Cardiac muscle cell (in vitro differentiated cells and primary cell): ENCODE measurements around the gene ANKRD40. TPM values are rescaled to one million over a fixed set of nuclear protein-coding genes. Genes with fewer than 3 reads are reported as not detected.

Experiments
- DNase-seq, 2 donors: peaks; one replicate each; pipeline versions ENCODE4 v3.0.0 to v3.0.0-alpha.2; 2010 to 2017; ENCODE audit warnings: low read depth in 1 of 2, low spot score in 1 of 2
- H3K27ac ChIP-seq: fragments of 200-600 bp; sonication (generic); 2 replicates; pipeline ENCODE4 v1.5.1; 2016
- H3K27me3 ChIP-seq: fragments of 200-600 bp; sonication (generic); 2 replicates; pipeline ENCODE4 v1.6.0; 2016; ENCODE audit warnings: control low read depth
- H3K36me3 ChIP-seq: fragments of 200-600 bp; sonication (generic); 2 replicates; pipeline ENCODE4 v1.5.1; 2016; ENCODE audit warnings: control low read depth
- H3K4me1 ChIP-seq: fragments of 200-600 bp; sonication (generic); 2 replicates; pipeline ENCODE4 v1.8.1; 2017; ENCODE audit warnings: low read depth, mild to moderate bottlenecking, mixed run types
- H3K4me3 ChIP-seq: fragments of 200-600 bp; sonication (generic); 2 replicates; pipeline ENCODE4 v1.5.1; 2016; ENCODE audit warnings: mild to moderate bottlenecking
- H3K9me3 ChIP-seq: fragments of 200-600 bp; sonication (generic); 2 replicates; pipeline ENCODE4 v1.5.1; 2017; ENCODE audit warnings: low read depth, mild to moderate bottlenecking, control low read depth
- polyA plus RNA-seq: library from polyadenylated mRNA; unstranded; fragments of >200 nt; fragmentation: Nextera tagmentation; extraction: Ambion mirVana; gene quantifications from 2 replicates; pipeline ENCODE4 v1.2.1, GENCODE V29; 2016
- total RNA-seq: library from RNA; depleted of rRNA; stranded (reverse); fragments of >200 nt; gene quantifications from 2 replicates; pipeline ENCODE4 v1.2.3, GENCODE V29; 2016
- TF ChIP-seq, protein P1 (sequence below): IDR thresholded peaks from 2 replicates; pipeline ENCODE4 v1.5.1; 2012; ENCODE audit warnings: low read depth, mild to moderate bottlenecking, low read length

Gene ANKRD40
- total and polyA plus RNA-seq, 2 experiments from 2014 or later = 12.3 to 23.6 TPM

DNA sequence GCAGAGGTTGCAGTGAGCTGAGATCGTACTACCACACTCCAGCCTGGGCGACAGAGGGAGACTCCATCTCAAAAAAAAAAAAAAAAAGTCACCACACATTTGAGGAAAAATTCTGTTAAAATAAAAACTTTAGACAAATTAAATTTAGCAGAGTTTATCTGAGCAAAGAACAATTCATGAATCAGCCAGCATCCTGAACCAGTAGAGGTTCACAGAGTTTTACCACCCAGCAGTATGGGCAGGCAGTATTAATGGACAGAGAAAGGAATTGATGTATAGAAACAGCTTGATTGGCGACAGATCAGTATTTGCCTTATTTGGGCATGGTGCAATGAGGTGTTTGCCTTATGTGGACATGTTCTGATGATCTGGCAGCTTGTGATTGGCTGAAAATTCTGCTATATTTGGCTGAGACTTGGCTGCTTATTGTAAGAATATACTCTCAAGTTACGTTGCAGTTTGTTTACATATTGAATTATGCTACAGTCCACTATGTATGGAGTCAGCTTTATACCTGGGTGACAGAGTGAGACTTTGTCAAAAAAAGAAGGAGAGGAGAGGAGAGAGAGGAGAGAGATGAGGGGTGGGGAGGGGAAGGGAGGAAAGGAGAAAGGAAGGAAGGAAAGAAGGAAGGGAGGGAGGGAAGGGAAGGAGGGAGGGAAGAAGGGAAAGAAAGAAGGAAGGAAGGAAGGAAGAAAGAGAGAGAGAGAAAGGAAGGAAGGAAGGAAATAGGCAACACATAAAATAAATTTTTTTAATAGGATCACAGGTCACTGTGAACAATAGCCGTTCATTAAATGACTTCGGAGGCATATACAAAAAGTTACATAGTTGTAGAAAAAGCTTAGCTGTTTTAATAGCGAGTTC, 58.4 kb downstream of the ANKRD40 start:
- no peaks in the 10 kb centered on the region for H3K36me3 ChIP-seq
- no peak overlapping the region for H3K4me3 ChIP-seq
- DNase-seq = no peak
- no peak overlapping the region for H3K27ac ChIP-seq
- H3K27me3 ChIP-seq = no peaks in the 10 kb centered on the region
- peaks cover 3% of the 10 kb centered on the region for H3K9me3 ChIP-seq
- TF ChIP-seq, protein P1, sequence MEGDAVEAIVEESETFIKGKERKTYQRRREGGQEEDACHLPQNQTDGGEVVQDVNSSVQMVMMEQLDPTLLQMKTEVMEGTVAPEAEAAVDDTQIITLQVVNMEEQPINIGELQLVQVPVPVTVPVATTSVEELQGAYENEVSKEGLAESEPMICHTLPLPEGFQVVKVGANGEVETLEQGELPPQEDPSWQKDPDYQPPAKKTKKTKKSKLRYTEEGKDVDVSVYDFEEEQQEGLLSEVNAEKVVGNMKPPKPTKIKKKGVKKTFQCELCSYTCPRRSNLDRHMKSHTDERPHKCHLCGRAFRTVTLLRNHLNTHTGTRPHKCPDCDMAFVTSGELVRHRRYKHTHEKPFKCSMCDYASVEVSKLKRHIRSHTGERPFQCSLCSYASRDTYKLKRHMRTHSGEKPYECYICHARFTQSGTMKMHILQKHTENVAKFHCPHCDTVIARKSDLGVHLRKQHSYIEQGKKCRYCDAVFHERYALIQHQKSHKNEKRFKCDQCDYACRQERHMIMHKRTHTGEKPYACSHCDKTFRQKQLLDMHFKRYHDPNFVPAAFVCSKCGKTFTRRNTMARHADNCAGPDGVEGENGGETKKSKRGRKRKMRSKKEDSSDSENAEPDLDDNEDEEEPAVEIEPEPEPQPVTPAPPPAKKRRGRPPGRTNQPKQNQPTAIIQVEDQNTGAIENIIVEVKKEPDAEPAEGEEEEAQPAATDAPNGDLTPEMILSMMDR = no peak
- no peaks in the 10 kb centered on the region for H3K4me1 ChIP-seq

DNA sequence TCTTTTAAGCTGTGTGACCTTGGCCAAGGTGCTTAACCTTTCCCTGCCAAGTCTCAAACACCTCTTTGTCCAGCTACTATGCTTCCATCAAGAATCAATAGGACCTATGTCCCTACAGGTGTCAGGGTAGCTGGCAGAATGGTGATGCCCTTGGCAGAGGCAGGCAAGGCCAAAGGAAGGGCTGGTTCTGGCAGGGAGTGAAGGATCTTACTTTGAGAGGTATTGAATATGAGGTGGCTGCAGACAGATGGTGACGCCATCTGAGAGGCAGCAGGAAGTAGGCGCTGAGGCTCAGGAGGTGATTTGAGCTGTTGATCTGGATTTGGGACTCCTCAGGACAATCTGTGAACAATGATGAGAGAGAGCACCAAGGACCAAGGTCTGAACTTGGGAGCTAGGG, 60.5 kb downstream of the ANKRD40 start:
- no peaks in the 10 kb centered on the region for H3K27me3 ChIP-seq
- H3K36me3 ChIP-seq = no peaks in the 10 kb centered on the region
- no peak for DNase-seq
- TF ChIP-seq, protein P1 = no peak
- H3K4me1 ChIP-seq = no peaks in the 10 kb centered on the region
- no peaks in the 10 kb centered on the region for H3K9me3 ChIP-seq
- no peak overlapping the region for H3K27ac ChIP-seq
- no peak overlapping the region for H3K4me3 ChIP-seq

DNA sequence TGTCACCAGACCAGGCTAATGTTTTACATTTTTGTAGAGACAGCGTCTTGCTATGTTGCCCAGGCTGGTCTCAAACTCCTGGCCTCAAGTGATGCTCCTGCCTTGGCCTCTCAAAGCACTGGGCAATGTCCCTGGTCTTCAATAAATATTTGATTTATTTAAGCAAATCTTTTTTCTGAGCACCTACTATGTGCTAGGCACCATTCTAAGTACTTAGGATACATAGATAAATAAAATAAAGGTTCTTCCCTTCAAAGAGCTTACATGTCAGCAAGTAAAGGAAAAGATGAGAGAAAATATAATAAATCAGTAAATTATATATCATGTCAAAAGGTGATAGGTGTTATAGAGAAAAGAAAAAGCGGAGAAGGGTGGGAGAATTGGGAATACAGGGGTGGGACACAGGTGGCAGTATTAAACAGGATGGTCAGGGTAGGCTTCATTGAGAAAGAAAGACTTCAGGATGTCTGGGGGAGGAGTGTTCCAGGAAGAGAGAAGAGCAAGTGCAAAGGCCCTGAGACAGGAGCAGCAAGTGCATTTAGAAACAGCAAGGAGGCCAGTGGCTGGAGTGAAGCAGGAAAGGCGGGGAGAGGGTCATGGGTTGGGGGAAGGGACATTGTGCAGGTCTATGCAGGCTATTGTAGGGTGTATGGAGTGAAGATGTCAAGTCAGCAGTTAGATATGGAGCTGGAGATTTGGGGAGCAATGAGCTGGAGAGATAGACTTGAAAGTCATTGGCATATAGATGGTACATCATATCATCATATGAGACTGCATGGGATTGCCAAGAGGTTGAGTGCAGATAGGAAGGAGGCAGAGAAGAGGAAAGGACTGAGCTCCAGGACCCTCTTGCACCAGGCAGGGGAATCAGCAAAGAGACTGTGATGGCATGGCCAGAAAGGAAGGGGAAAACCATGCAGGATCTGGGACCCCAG, 61.7 kb downstream of the ANKRD40 start:
- Histone ChIP-seq H3K27me3 (no peaks in the 10 kb centered on the region), H3K27ac (no peak overlapping the region), H3K36me3 (no peaks in the 10 kb centered on the region), H3K9me3 (no peaks in the 10 kb centered on the region), H3K4me1 (no peaks in the 10 kb centered on the region), H3K4me3 (no peak overlapping the region)
- no peak for DNase-seq
- TF ChIP-seq, protein P1 = no peak

Other genes starting within 250 kb of the ANKRD40 start
- 0.11 TPM in 1 of 2 replicates, not detected in the other for gene CHAD, start 239.0 kb downstream of the ANKRD40 start, total RNA-seq
- gene CHAD, start 239.0 kb downstream of the ANKRD40 start, polyA plus RNA-seq = 2.5 and 3.9 TPM in 2 replicates
- 24.1 and 35.8 TPM in 2 replicates for gene RSAD1, start 229.1 kb downstream of the ANKRD40 start, total RNA-seq
- gene RSAD1, start 229.1 kb downstream of the ANKRD40 start, polyA plus RNA-seq = 39.7 and 55.4 TPM in 2 replicates
- 1.2 and 3.2 TPM in 2 replicates for gene MYCBPAP, start 199.5 kb downstream of the ANKRD40 start, total RNA-seq
- 1.2 and 2.5 TPM in 2 replicates for gene MYCBPAP, start 199.5 kb downstream of the ANKRD40 start, polyA plus RNA-seq
- 2.0 and 3.1 TPM in 2 replicates for gene EPN3, start 175.2 kb downstream of the ANKRD40 start, total RNA-seq
- 1.9 and 3.5 TPM in 2 replicates for gene EPN3, start 175.2 kb downstream of the ANKRD40 start, polyA plus RNA-seq
- gene SPATA20, start 160.7 kb downstream of the ANKRD40 start, total RNA-seq = 194 and 216 TPM in 2 replicates
- gene SPATA20, start 160.7 kb downstream of the ANKRD40 start, polyA plus RNA-seq = 103 and 162 TPM in 2 replicates
- gene CACNA1G, start 147.2 kb downstream of the ANKRD40 start, total RNA-seq = 29.7 and 46.1 TPM in 2 replicates
- 19.0 and 22.8 TPM in 2 replicates for gene CACNA1G, start 147.2 kb downstream of the ANKRD40 start, polyA plus RNA-seq
- not detected in 2 replicates for gene ABCC3, start 73.0 kb downstream of the ANKRD40 start, total RNA-seq
- 0.06 and 0.53 TPM in 2 replicates for gene ABCC3, start 73.0 kb downstream of the ANKRD40 start, polyA plus RNA-seq
- gene LUC7L3, start 11.7 kb upstream of the ANKRD40 start, total RNA-seq = 72.5 and 289 TPM in 2 replicates
- gene LUC7L3, start 11.7 kb upstream of the ANKRD40 start, polyA plus RNA-seq = 398 and 494 TPM in 2 replicates
- not detected in 2 replicates for gene ANKRD40CL, start 59.6 kb upstream of the ANKRD40 start, total RNA-seq
- not detected in 2 replicates for gene ANKRD40CL, start 59.6 kb upstream of the ANKRD40 start, polyA plus RNA-seq
- gene WFIKKN2, start 127.7 kb upstream of the ANKRD40 start, total RNA-seq = 0.18 TPM in 1 of 2 replicates, not detected in the other
- gene WFIKKN2, start 127.7 kb upstream of the ANKRD40 start, polyA plus RNA-seq = 0.34 and 0.40 TPM in 2 replicates
- gene TOB1, start 158.4 kb upstream of the ANKRD40 start, total RNA-seq = 17.1 and 35.4 TPM in 2 replicates
- gene TOB1, start 158.4 kb upstream of the ANKRD40 start, polyA plus RNA-seq = 29.9 and 46.1 TPM in 2 replicates